ENCODE results near the gene SLC7A5. TPM values are rescaled to one million over a fixed set of nuclear protein-coding genes. Genes with fewer than 3 reads are reported as not detected.

Gene SLC7A5
- total and polyA plus RNA-seq, 2 of the 13 experiments (the other 11 are each of a cell fraction or from before 2014, with no cell fraction given) = 79.6 to 155 TPM

- TF ChIP-seq, protein P1, sequence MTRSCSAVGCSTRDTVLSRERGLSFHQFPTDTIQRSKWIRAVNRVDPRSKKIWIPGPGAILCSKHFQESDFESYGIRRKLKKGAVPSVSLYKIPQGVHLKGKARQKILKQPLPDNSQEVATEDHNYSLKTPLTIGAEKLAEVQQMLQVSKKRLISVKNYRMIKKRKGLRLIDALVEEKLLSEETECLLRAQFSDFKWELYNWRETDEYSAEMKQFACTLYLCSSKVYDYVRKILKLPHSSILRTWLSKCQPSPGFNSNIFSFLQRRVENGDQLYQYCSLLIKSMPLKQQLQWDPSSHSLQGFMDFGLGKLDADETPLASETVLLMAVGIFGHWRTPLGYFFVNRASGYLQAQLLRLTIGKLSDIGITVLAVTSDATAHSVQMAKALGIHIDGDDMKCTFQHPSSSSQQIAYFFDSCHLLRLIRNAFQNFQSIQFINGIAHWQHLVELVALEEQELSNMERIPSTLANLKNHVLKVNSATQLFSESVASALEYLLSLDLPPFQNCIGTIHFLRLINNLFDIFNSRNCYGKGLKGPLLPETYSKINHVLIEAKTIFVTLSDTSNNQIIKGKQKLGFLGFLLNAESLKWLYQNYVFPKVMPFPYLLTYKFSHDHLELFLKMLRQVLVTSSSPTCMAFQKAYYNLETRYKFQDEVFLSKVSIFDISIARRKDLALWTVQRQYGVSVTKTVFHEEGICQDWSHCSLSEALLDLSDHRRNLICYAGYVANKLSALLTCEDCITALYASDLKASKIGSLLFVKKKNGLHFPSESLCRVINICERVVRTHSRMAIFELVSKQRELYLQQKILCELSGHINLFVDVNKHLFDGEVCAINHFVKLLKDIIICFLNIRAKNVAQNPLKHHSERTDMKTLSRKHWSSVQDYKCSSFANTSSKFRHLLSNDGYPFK (CRISPR knock-in tag; IDR thresholded peaks at IDR 0.05; ENCODE audit: borderline replicate concordance) = no peak
- no peak for TF ChIP-seq SMAD1 (CRISPR knock-in tag; IDR thresholded peaks at IDR 0.05; ENCODE audit: borderline replicate concordance, low read depth)
- no peak for TF ChIP-seq ZNF496 (CRISPR knock-in tag; IDR thresholded peaks at IDR 0.05; ENCODE audit: insufficient replicate concordance)
- no peak for TF ChIP-seq MXD3 (CRISPR knock-in tag; IDR thresholded peaks at IDR 0.05)
- peak; percentile 79 for TF ChIP-seq ARID5B (CRISPR knock-in tag; IDR thresholded peaks at IDR 0.05)
- no peak for TF ChIP-seq ZNF614 (CRISPR knock-in tag; IDR thresholded peaks at IDR 0.05; ENCODE audit: borderline replicate concordance)
- TF ChIP-seq ETV6 (CRISPR knock-in tag; conservative IDR thresholded peaks at IDR 0.05) = no peak
- TF ChIP-seq ZNF251 (CRISPR knock-in tag; IDR thresholded peaks at IDR 0.05) = no peak
- no peak for TF ChIP-seq DMAP1 (CRISPR knock-in tag; IDR thresholded peaks at IDR 0.05)
- TF ChIP-seq WIZ (CRISPR knock-in tag; IDR thresholded peaks at IDR 0.05) = no peak
- TF ChIP-seq, protein P2, sequence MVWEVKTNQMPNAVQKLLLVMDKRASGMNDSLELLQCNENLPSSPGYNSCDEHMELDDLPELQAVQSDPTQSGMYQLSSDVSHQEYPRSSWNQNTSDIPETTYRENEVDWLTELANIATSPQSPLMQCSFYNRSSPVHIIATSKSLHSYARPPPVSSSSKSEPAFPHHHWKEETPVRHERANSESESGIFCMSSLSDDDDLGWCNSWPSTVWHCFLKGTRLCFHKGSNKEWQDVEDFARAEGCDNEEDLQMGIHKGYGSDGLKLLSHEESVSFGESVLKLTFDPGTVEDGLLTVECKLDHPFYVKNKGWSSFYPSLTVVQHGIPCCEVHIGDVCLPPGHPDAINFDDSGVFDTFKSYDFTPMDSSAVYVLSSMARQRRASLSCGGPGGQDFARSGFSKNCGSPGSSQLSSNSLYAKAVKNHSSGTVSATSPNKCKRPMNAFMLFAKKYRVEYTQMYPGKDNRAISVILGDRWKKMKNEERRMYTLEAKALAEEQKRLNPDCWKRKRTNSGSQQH (CRISPR knock-in tag; IDR thresholded peaks at IDR 0.05; ENCODE audit: low read depth) = peak; percentile 46
- TF ChIP-seq ZNF569 (CRISPR knock-in tag; IDR thresholded peaks at IDR 0.05; ENCODE audit: borderline replicate concordance) = no peak
- no peak for TF ChIP-seq FLYWCH1 (CRISPR knock-in tag; IDR thresholded peaks at IDR 0.05)
- TF ChIP-seq XBP1 (CRISPR knock-in tag; IDR thresholded peaks at IDR 0.05) = no peak
- no peak for TF ChIP-seq DDIT3 (CRISPR knock-in tag; IDR thresholded peaks at IDR 0.05)
- no peak for TF ChIP-seq TOPORS (CRISPR knock-in tag; IDR thresholded peaks at IDR 0.05)
- no peak for TF ChIP-seq ZNF547 (CRISPR knock-in tag; IDR thresholded peaks at IDR 0.05)
- TF ChIP-seq, protein P3, sequence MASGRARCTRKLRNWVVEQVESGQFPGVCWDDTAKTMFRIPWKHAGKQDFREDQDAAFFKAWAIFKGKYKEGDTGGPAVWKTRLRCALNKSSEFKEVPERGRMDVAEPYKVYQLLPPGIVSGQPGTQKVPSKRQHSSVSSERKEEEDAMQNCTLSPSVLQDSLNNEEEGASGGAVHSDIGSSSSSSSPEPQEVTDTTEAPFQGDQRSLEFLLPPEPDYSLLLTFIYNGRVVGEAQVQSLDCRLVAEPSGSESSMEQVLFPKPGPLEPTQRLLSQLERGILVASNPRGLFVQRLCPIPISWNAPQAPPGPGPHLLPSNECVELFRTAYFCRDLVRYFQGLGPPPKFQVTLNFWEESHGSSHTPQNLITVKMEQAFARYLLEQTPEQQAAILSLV (CRISPR knock-in tag; IDR thresholded peaks at IDR 0.05; ENCODE audit: borderline replicate concordance) = 0 out of 2 replicates have a peak, but pooled peaks have one; percentile 12
- TF ChIP-seq CENPX (CRISPR knock-in tag; IDR thresholded peaks at IDR 0.05) = no peak
Measured at GRCh38 chr16:87855852-87856715, 13.2 kb downstream of the SLC7A5 start (continued).
